Activated CD8-positive, alpha-beta memory T cell treated with anti-CD3 and anti-CD28 coated beads for 1 hour (primary cell): ENCODE measurements around the gene GRIN2C.

Source experiments
- DNase-seq, 2 donors: peaks; one replicate each; pipeline ENCODE4 v3.0.0-alpha.2; 2020; ENCODE audit warnings: low read depth in 1 of 2; ENCODE audit errors: extremely low read depth in 1 of 2

GRIN2C gene

DNA sequence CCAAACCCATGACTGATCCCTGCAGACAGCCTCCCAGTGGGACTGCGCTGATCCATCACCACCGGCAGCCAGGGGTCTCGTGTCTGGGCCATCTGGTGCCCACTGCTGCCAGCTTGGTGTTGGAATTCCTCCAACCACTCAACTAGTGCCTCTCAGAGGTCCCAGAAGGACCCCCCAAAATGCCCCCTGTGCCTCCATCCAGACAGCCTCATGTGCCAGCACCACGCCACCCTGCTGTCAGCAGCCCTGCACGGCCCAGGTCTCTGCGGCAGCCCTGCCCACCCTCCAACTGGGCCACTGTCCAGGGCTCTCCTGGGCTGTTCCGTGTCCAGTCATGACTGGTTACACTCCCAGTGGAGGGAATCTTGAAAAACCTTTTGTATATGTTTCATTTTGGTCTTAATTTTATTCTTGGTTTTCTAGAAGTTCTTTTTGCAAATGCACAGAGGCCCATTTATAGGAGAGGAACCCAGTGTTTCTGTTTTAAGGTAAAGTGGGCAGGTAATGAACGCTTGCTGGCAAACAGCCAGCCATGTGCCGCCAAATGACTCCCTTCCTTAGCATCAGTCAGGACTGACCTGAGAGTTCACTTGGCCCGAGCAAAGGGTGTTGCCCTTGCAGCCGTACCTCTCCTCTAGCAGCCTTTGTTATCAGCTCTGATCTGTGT, 34.6 kb downstream of the GRIN2C start:
- DNase-seq: no peak

GRCh38 chr17:74822939-74823367, 36.7 kb downstream of the GRIN2C start:
- no peak for DNase-seq

DNA sequence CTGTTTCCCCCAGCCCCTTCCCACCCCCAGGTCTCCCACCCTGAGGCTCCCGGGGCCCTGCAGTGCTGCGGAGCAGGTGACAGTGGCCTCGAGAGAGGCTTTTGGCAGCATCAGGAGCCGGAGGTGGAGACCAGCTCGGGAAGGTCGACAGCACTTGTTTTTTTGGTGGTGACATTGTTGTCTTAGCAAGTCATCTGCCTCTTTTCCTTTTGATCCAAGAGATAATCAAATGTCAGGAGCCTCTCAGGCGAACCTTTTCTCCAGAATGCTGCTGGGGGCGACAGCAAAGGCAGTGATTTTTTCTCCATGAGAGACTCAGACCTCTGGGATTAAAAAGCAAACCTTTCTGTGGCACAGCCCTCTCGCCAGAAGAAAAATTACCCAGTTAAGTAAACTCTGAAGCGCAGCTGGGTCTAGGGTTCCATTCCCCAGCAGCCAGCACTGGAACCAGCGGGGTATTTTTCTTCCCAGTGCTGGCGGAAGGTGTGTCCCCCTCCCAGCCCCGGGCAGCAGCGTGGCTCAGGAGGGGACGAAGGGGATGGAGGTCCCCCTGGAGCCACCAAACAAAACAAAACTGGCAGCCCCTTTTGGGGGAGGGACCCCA, 37.2 kb downstream of the GRIN2C start:
- no peak for DNase-seq

DNA sequence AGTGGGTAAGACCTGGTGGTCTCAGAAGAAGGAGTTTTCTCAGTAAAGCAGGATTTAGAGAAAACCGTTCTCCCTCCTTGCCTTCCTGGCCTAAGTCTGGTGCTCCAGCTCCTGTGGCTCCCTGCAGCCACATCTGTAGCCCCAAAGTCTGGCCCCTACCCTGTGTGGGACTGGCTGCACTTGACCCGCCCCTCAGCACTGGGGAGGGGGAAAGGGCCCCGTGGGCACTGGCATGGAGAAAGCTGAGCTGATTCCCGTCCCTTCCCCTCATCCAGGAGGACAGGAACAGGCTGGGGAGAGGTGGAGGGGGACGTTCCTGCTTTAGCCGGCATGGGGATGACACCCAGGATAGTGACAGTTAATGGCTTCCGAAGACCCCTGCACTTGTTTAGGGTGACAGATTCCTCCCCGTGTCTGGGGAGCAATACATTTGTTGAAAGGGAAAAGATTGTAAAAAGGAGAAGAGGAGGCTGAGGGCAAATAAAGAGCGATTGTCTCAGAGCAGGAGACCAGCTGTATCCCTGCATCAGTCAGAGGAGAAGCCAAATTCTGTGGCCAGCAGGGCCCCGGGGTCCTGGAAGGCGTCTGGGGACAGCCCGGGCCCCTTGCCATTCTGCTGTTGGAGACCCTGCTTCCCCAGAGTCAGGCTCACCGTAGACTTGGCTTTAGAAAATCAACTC, 37.9 kb downstream of the GRIN2C start:
- no peak for DNase-seq

DNA sequence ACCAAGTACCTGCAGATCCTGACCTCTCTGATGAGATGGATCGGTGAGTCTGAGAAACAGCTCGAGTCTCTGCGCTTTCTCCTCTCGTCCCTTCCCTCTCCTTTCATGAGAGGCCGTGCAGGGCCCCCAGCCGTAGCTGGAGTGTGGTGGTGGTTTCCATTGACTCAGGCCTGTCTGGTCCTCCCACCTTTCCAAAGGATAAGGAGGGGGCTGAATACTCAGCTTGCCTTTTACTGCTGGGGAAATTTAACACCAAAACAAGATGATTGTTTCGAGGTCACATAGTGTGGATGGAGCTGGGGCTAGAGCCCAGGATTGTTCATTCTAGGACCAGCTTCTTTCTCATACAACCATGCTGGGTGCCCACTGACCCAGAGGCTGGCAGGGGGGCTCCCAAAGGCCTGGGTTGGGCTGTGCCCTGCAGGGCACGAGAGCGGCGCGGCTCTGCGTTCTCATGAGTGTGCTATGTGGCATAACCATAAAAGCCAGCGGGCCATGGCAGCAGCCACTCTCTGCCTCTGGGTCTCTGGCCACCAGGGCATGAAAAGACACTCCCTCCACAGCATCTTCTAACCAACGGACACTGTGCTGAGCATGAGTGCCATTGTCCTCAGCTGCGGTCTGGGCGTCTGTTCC, 39.8 kb downstream of the GRIN2C start:
- no peak for DNase-seq

DNA sequence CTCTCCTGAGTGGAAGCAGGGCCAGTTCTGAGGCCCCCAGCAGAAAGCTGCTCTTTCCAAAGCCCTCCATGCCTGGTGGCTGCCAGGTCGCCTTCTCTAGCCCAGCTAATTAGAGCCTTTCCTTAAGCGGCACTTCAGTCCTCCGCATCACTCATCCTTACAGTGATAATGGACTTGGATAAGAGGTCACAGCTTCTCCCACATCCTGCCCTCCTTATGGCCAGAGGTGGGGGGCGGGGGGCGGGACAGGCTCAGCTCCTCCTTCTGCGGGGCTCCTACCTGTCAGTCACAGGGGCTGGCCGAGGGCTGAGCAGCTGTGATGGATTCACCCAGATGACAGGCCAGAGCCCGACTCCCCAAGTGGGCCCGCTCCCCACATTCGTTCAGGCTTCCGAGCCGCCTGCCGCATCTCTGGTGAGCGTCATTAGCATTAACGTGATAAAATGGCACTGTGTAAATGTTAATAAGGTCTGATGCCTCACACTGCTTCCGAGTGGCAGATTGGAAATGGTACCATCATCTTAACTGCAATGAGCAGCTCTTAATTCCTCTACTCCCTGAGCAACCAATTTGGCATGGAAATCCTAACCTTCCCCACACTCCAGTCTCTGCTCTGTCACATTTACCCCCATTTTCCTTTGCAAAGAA, 41.3 kb downstream of the GRIN2C start:
- no peak for DNase-seq

- no peak for DNase-seq
Measured at GRCh38 chr17:74816905-74817620, 42.6 kb downstream of the GRIN2C start.

- no peak for DNase-seq
Measured at GRCh38 chr17:74815550-74816370, 43.9 kb downstream of the GRIN2C start.

DNA sequence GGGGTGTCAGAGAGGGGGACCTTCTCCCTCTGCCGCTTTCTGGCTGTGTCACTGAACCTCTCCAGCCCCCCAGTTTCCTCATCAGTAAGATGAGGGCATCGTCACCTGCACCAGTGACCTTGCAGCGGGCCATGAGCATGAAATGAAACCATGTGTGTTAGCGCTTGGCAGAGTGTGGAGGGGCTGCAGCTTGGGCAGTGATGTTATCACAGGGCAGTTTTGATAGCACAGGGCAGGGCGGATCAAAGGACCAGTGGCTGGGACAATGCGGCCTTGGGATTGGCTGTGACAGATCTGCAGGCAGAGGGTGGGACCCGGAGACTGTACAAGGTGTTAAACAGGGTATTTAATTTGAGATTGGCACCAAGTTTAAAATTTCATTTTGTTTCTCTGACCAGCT, 44.6 kb downstream of the GRIN2C start:
- DNase-seq: no peak

GRCh38 chr17:74814453-74814852, 45.2 kb downstream of the GRIN2C start:
- DNase-seq: no peak

DNA sequence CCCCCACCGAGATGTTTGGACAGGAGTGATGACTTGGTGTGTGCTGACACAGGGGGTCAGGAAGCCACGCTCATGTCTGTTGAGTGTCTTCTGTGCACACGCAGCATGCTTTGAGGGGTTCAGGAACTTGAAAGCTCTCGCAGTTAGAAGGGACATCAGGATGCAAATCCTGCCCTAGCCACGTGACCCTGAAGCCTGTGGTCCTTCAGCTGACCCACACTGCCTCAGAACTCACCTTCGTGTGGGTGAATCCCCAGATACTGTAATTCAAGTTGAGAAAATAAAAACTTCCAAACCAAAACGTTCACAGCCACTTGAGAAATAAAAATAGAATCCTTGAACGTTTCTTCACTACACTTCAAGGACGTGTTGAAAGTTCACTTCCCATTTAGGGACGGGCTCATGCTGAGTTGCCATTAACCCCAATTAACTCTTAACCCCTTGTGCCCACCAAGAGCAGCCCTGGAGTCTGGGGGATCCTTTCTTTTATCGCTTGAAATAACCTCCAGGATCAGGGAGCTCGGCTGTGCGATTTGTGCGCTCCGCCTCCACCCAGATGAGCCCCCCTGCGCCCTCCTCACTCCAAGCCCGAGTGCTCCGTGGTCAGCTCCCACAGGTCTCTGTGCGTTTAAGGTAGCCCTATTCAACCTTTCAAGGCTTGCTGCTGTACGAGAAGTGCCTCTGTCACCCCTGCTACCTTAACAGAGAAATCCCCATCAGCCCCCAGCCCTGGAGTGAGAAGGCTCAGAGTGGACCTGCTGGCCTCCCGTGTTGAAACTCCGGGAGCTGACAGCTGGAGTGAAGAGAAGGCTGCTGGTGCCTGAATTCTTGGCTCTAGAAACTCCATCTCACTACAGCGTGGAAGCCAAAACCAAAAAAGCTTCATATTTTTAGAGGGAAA, 47.3 kb downstream of the GRIN2C start:
- no peak for DNase-seq

- DNase-seq: no peak
Measured at GRCh38 chr17:74810699-74811485, 48.8 kb downstream of the GRIN2C start.

- DNase-seq: no peak
Measured at GRCh38 chr17:74808714-74809430, 50.8 kb downstream of the GRIN2C start.

- no peak for DNase-seq
Measured at GRCh38 chr17:74807925-74808324, 51.8 kb downstream of the GRIN2C start.

DNA sequence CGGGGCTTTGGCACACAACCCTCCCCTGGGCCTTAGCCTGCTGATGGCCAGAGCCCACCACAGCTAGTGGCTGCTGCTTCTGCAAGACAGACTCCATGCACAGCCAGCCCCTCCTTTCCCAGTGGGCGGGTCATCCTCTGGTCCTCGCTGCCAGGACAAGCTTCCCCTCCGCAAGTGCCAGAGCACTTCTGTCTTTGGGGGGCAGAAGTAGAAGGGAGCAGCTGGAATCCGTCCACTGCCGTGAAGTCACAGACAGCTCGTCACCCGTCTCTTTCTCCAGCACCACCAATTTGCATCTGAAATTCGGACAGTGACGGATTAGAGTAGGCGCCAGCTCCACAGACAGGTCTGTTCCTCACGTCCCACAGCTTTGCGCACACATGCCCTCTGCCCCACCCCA, 52.2 kb downstream of the GRIN2C start:
- DNase-seq: no peak

GRCh38 chr17:74806334-74806733, 53.4 kb downstream of the GRIN2C start:
- no peak for DNase-seq

- DNase-seq: no peak
Measured at GRCh38 chr17:74805591-74805991, 54.1 kb downstream of the GRIN2C start.
